AG04449 (cell line): ENCODE measurements around the gene PDK3.

ENCODE experiments used
- CTCF ChIA-PET: fragments of 350-600 bp; formaldehyde crosslinking; extraction: SDS; loops from one replicate; lab custom pipeline; 2021; ENCODE audit warnings: antibody characterized with exemption; lab: Yijun Ruan, JAX
- POLR2A ChIA-PET: fragments of 400-600, 350-600 bp; formaldehyde crosslinking; extraction: SDS; loops from one replicate; lab custom pipeline; 2020; ENCODE audit warnings: antibody characterized with exemption, inconsistent platforms; lab: Yijun Ruan, JAX
- DNase-seq: peaks from one replicate; pipeline ENCODE4 v3.0.0-alpha.2; 2010; ENCODE audit warnings: low read depth, low spot score
- H3K4me3 ChIP-seq: 2 replicates; pipeline ENCODE4 v1.5.1; 2011; ENCODE audit warnings: low read depth, mild to moderate bottlenecking, control low read depth, low read length
- TF ChIP-seq, protein P1 (sequence below): IDR thresholded peaks from one replicate; pipeline ENCODE4 v1.5.1; 2011; ENCODE audit warnings: mild to moderate bottlenecking, moderate library complexity, low read length, control low read depth, inconsistent platforms; ENCODE audit not compliant: insufficient read depth; ENCODE audit errors: missing control alignments

Gene PDK3

GRCh38 chrX:24513416-24513815 lies 48.3 kb downstream of the PDK3 start:
- POLR2A ChIA-PET, result no interaction called here
- no peak for DNase-seq
- H3K4me3 ChIP-seq, result no peak overlapping the region
- CTCF ChIA-PET, result no interaction called here
- TF ChIP-seq, protein P1, sequence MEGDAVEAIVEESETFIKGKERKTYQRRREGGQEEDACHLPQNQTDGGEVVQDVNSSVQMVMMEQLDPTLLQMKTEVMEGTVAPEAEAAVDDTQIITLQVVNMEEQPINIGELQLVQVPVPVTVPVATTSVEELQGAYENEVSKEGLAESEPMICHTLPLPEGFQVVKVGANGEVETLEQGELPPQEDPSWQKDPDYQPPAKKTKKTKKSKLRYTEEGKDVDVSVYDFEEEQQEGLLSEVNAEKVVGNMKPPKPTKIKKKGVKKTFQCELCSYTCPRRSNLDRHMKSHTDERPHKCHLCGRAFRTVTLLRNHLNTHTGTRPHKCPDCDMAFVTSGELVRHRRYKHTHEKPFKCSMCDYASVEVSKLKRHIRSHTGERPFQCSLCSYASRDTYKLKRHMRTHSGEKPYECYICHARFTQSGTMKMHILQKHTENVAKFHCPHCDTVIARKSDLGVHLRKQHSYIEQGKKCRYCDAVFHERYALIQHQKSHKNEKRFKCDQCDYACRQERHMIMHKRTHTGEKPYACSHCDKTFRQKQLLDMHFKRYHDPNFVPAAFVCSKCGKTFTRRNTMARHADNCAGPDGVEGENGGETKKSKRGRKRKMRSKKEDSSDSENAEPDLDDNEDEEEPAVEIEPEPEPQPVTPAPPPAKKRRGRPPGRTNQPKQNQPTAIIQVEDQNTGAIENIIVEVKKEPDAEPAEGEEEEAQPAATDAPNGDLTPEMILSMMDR, result no peak

DNA sequence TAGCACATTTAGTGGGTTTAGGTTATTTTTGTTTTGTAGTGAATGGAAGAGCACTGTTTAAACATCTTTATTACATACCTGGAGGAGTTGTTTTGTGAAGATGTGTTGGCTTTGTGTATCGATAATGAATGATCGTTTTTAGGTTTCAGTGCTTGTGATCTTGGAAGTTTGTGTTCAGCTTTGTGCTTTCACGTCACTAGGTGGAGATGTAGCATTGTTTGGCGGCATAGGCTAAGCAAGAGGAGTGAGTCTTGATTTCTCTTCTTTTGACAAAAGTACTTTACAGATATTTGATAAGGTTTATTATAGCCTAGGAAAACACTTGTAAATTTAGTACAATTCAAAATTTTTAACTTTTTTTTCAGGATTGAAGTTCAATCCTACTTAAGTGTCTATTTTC lies 50.4 kb downstream of the PDK3 start:
- no peak for DNase-seq
- CTCF ChIA-PET, result no interaction called here

DNA sequence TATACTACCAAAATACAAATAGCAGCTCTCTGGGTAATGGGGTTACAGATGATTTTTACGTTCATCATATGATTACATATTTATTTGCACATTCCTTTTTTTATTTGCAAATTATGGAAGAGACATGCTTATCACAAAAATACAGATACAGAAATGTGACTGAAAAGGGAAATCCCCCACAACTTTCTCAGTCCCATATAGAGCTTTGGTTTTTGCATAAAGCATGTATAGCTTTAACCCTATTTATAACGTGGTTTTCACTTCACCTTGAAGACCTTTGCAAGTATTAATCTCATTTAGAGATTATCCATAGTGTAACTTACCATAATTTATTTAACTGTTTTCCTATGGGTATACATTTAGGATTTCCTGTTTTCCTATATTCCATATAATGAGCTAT lies 55.4 kb downstream of the PDK3 start:
- TF ChIP-seq, protein P1, result no peak
- no peak for DNase-seq
- no peak overlapping the region for H3K4me3 ChIP-seq
- CTCF ChIA-PET, result no interaction called here
- POLR2A ChIA-PET, result no interaction called here

More for the DNA sequence above, 50.4 kb downstream of the PDK3 start:
- POLR2A ChIA-PET, result no interaction called here
- TF ChIP-seq, protein P1, result no peak
- H3K4me3 ChIP-seq, result no peak overlapping the region

DNA sequence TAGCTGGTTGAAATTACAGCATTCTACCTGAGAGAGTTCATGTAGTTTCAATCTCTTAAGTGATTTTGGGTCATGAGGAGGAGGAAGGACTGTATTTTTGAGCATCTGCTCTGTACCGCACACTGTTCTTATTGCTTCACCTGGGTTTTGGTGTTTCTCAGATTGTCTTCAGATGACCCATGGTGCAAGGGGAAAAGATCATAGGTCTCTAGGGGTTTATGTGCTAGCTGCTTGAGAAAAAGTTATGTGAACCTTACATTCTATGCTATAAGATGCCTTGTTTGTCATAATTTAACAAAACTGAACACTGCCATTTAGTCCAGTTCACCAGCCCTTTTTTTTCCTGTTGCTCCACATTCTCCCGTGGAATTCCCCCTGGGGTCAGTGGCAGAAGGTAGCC lies 60.4 kb downstream of the PDK3 start:
- CTCF ChIA-PET, result no interaction called here
- no peak for DNase-seq
- no peak overlapping the region for H3K4me3 ChIP-seq
- POLR2A ChIA-PET, result no interaction called here
- TF ChIP-seq, protein P1, result no peak

GRCh38 chrX:24526616-24527015 lies 61.5 kb downstream of the PDK3 start:
- DNase-seq, result no peak
- CTCF ChIA-PET, result no interaction called here

DNA sequence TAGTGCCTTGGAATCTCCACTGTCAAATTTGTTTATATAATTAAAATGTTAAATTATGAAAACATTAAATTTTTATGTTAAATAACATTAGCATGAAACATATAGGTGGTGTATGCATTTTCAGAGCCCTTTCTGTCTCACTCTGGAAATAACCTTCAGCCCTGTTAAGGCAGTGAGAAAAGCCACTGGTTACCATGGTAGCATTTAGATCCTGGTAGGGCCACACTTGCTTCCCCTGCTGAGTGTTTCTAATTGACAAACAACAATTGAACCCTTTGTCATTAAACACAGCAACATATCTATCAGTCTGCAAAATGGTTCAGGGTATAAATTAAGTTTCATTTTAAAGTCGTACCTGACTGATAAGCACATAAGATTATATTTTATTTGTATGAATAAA lies 63.5 kb downstream of the PDK3 start:
- TF ChIP-seq, protein P1, result no peak
- POLR2A ChIA-PET, result no interaction called here

More at GRCh38 chrX:24526616-24527015, 61.5 kb downstream of the PDK3 start:
- TF ChIP-seq, protein P1, result no peak
- POLR2A ChIA-PET, result no interaction called here
- H3K4me3 ChIP-seq, result no peak overlapping the region

More for the DNA sequence above, 63.5 kb downstream of the PDK3 start:
- DNase-seq, result no peak
- CTCF ChIA-PET, result no interaction called here
- no peak overlapping the region for H3K4me3 ChIP-seq
